K562 (cell line): ENCODE data around the gene LRRK2. TPM values are rescaled to one million over a fixed set of nuclear protein-coding genes. Genes with fewer than 3 reads are reported as not detected.
"Not testable (repeated sequence)": the region's sequence is repeated elsewhere in the genome, so short reads cannot be mapped to it uniquely, and the experiment has no call there.

ENCODE experiments used
- ATAC-seq: fragments of 200-7000 bp; cut with Tn5 transposase; 3 replicates; pipeline ENCODE4 v1.9.1; 2020; ENCODE audit warnings: moderate library complexity
- BruUV-seq: library from RNA; stranded (reverse); fragments of 400-500 nt; replicated peaks from 2 replicates; lab custom pipeline; 2021; lab: Mats Ljungman, UMichigan
- CTCF ChIA-PET: fragments of 300-600 bp; formaldehyde crosslinking; extraction: SDS; loops from one replicate; lab custom pipeline; 2021; ENCODE audit warnings: low intra/inter-chr PET ratio; lab: Yijun Ruan, JAX
- POLR2A ChIA-PET: fragments of 300-600, 350-650 bp; sonication (Branson Sonifier 250); formaldehyde crosslinking; extraction: SDS; loops from one replicate; lab custom pipeline; 2021; ENCODE audit warnings: antibody characterized with exemption, inconsistent platforms; lab: Yijun Ruan, JAX
- DNase-seq, 4 experiments: peaks; one replicate each; pipeline versions ENCODE4 v3.0.0 to v3.0.0-alpha.2; 2011 to 2018; ENCODE audit warnings: low spot score in 3 of 4, mixed read lengths in 3 of 4; ENCODE audit errors: extremely low read depth in 1 of 4
- FAIRE-seq: peaks from 2 replicates; lab custom pipeline; 2011; peaks lifted over from hg19 to GRCh38; lab: Jason Lieb, UNC
- H2AFZ ChIP-seq: 2 replicates; pipeline ENCODE4 v1.6.0; 2011; ENCODE audit warnings: low read depth, low read length, control low read depth, inconsistent platforms
- H3K27ac ChIP-seq: fragments of 200-600 bp; 3 replicates; pipeline ENCODE4 v1.8.0; 2011; ENCODE audit warnings: low read depth, mild to moderate bottlenecking, control low read depth, inconsistent platforms, low read length, moderate library complexity, mixed read lengths; ENCODE audit errors: extremely low read depth
- H3K27me3 ChIP-seq, 2 experiments: fragments of 300-600 bp in 1 of 2; 2 replicates in 1 of 2; 3 replicates in 1 of 2; pipeline versions ENCODE4 v1.6.0 to v1.8.0; 2011; ENCODE audit warnings: inconsistent platforms in 2 of 2, low read length in 2 of 2, mild to moderate bottlenecking in 1 of 2, mixed read lengths in 1 of 2, moderate library complexity in 1 of 2; ENCODE audit not compliant: control insufficient read depth in 2 of 2, insufficient read depth in 2 of 2
- H3K36me3 ChIP-seq: fragments of 300-600 bp; 3 replicates; pipeline ENCODE4 v1.8.0; 2011; ENCODE audit warnings: mild to moderate bottlenecking, low read length, inconsistent platforms; ENCODE audit not compliant: control insufficient read depth, insufficient read depth
- H3K4me1 ChIP-seq, 2 experiments: fragments of 200-600 bp in 1 of 2; replicated peaks in 1 of 2; 2 replicates in 1 of 2; 3 replicates in 1 of 2; pipeline versions ENCODE4 v1.5.1 to v1.8.0; 2011; ENCODE audit warnings: inconsistent platforms in 2 of 2, low read length in 2 of 2, mild to moderate bottlenecking in 1 of 2, mixed read lengths in 1 of 2, moderate library complexity in 1 of 2; ENCODE audit not compliant: control insufficient read depth in 2 of 2, insufficient read depth in 2 of 2
- H3K4me2 ChIP-seq: 2 replicates; pipeline ENCODE4 v1.6.1; 2011; ENCODE audit warnings: low read length, control low read depth, inconsistent platforms, mixed read lengths; ENCODE audit not compliant: insufficient read depth
- H3K4me3 ChIP-seq: fragments of 200-600 bp; sonication (generic), shearing (Covaris generic); 2 replicates; pipeline ENCODE4 v1.5.1; 2016; ENCODE audit warnings: control low read depth, inconsistent platforms
- H3K79me2 ChIP-seq: fragments of 200-600 bp; 3 replicates; pipeline ENCODE4 v1.8.0; 2011; ENCODE audit warnings: low read length, inconsistent platforms; ENCODE audit not compliant: control insufficient read depth, insufficient read depth
- H3K9ac ChIP-seq, 2 experiments: 2 replicates each; pipeline versions ENCODE4 v1.6.0 to v1.6.1; 2011; ENCODE audit warnings: low read depth in 2 of 2, low read length in 2 of 2, control low read depth in 1 of 2, inconsistent platforms in 1 of 2, mild to moderate bottlenecking in 1 of 2, mixed read lengths in 1 of 2; ENCODE audit not compliant: insufficient read depth in 1 of 2
- H3K9me1 ChIP-seq: one replicate; pipeline ENCODE4 v1.6.0; 2011; ENCODE audit warnings: inconsistent platforms, mild to moderate bottlenecking, low read length, moderate library complexity; ENCODE audit not compliant: control insufficient read depth, insufficient read depth
- H3K9me3 ChIP-seq: replicated peaks from 2 replicates; pipeline ENCODE4 v1.5.1; 2011; ENCODE audit warnings: low read depth, low read length, inconsistent platforms; ENCODE audit not compliant: control insufficient read depth, insufficient read depth
- H4K20me1 ChIP-seq: replicated peaks from 2 replicates; pipeline ENCODE4 v1.6.1; 2011; ENCODE audit warnings: low read length, inconsistent platforms, mixed read lengths; ENCODE audit not compliant: control insufficient read depth, insufficient read depth
- EP300 ChIP-seq: IDR thresholded peaks from 2 replicates; pipeline ENCODE4 v1.6.1; 2012; ENCODE audit warnings: low read length, improper control_type of control experiment
- ZNF146 ChIP-seq: IDR thresholded peaks from one replicate; pipeline ENCODE4 v1.6.1; 2018; ENCODE audit warnings: missing compliant biosample characterization; ENCODE audit not compliant: unreplicated experiment
- WGBS: fragments of 100-300 bp; shearing (Covaris generic); methylation state at CpG from one replicate; pipeline ENCODE4 v1.1.6; 2016; ENCODE audit warnings: low coverage, mixed read lengths; ENCODE audit not compliant: insufficient coverage; ENCODE audit errors: missing lambda C conversion rate; 5-methylcytosine and 5-hydroxymethylcytosine counted together
- in situ Hi-C: fragments of 300-500 bp; cut with MboI; formaldehyde crosslinking; loops from 4 replicates; pipeline ENCODE4 v1.15.0; 2018; ENCODE audit warnings: inconsistent platforms, mixed read lengths
- intact Hi-C: fragments of 100-400 bp; cut with micrococcal nuclease; formaldehyde crosslinking; loops from 2 replicates; pipeline ENCODE4 v1.14.2; 2022
- polyA plus RNA-seq, 8 experiments: library from polyadenylated mRNA; depleted of rRNA in 4 of 8; stranded (reverse) in 5 of 8; unstranded in 3 of 8; fragments of >200 nt; fragmentation: Nextera tagmentation in 2 of 8; fragmentation: Illumina TruSeq in 1 of 8; extraction: Ambion mirVana in 2 of 8; extraction: Trizol in 1 of 8; gene quantifications; 2 replicates each; pipeline versions ENCODE4 v1.2.1 to v1.2.3, GENCODE V29; 2011 to 2014; ENCODE audit warnings: inconsistent platforms in 1 of 8, missing spikeins in 1 of 8
- total RNA-seq, 7 experiments: library from RNA; depleted of rRNA in 6 of 7; stranded (reverse); fragments of >200 nt in 6 of 7; fragmentation: Illumina TruSeq in 2 of 7; extraction: Trizol in 2 of 7; gene quantifications; 2 replicates each; pipeline versions ENCODE4 v1.2.1 to v1.2.3, GENCODE V29; 2011 to 2021; ENCODE audit warnings: low replicate concordance in 1 of 7
- TF ChIP-seq, protein P1 (sequence below): fragments of 250-450 bp; sonication (Bioruptor Pico); IDR thresholded peaks from 2 replicates; pipeline ENCODE4 v1.4.0; 2020

The LRRK2 gene
- total and polyA plus RNA-seq, 9 of the 15 experiments (the other 6 are each of a cell fraction or from before 2014, with no cell fraction given), result 0.03 to 0.89 (median 0.31) TPM

DNA sequence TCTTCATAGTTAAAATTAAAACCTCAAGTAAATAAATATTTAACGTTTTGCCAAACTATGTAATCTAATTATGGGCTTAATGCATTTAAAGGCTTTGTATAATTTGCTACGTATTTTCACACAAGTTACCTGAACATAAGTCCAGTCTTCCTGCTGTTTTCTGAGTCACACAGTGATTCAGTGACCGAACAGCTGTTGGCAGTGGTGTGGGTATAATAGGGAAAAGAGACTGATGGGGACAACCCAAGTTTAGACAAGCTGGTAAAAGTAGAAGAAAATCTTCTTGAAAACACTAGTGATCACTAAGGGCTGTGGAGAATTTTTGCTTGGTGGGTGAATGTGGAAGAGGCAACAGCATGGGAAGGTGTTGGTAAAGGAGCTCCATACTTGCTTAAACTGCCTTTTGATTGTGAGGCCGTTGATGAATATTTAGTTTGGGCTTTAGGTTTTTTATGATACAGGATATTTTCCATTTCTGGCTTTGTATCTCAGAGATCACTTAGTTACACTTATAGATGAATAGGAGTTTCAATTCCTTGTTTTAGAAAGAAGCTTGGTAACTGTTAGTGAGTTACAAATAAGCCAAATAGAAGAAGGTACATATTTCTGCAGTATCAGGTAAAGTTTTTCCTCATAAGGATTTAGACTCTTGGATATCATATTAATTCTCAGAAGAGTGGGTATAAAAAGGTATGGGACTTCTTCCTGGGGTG lies 23.9 kb downstream of the LRRK2 start (continued):
- TF ChIP-seq, protein P1, sequence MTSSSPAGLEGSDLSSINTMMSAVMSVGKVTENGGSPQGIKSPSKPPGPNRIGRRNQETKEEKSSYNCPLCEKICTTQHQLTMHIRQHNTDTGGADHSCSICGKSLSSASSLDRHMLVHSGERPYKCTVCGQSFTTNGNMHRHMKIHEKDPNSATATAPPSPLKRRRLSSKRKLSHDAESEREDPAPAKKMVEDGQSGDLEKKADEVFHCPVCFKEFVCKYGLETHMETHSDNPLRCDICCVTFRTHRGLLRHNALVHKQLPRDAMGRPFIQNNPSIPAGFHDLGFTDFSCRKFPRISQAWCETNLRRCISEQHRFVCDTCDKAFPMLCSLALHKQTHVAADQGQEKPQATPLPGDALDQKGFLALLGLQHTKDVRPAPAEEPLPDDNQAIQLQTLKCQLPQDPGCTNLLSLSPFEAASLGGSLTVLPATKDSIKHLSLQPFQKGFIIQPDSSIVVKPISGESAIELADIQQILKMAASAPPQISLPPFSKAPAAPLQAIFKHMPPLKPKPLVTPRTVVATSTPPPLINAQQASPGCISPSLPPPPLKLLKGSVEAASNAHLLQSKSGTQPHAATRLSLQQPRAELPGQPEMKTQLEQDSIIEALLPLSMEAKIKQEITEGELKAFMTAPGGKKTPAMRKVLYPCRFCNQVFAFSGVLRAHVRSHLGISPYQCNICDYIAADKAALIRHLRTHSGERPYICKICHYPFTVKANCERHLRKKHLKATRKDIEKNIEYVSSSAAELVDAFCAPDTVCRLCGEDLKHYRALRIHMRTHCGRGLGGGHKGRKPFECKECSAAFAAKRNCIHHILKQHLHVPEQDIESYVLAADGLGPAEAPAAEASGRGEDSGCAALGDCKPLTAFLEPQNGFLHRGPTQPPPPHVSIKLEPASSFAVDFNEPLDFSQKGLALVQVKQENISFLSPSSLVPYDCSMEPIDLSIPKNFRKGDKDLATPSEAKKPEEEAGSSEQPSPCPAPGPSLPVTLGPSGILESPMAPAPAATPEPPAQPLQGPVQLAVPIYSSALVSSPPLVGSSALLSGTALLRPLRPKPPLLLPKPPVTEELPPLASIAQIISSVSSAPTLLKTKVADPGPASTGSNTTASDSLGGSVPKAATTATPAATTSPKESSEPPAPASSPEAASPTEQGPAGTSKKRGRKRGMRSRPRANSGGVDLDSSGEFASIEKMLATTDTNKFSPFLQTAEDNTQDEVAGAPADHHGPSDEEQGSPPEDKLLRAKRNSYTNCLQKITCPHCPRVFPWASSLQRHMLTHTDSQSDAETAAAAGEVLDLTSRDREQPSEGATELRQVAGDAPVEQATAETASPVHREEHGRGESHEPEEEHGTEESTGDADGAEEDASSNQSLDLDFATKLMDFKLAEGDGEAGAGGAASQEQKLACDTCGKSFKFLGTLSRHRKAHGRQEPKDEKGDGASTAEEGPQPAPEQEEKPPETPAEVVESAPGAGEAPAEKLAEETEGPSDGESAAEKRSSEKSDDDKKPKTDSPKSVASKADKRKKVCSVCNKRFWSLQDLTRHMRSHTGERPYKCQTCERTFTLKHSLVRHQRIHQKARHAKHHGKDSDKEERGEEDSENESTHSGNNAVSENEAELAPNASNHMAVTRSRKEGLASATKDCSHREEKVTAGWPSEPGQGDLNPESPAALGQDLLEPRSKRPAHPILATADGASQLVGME (CRISPR knock-in tag), result no peak
- TF ChIP-seq EP300, result no peak

DNA sequence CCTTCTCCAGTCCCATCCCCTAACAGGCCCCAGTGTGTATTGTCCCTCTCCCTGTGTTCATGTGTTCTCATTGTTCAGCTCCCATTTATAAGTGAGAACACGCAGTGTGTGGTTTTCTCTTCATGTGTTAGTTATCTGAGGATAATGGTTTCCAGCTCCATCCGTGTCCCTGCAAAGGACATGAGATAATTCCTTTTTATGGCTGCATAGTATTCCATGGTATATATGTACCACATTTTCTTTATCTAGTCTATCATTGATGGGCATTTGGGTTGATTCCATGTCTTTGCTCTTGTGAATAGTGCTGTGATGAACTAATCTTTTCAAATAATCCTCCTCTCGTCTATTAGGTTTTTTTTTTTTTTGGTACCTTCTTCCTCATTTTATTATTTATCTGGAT lies 25.9 kb downstream of the LRRK2 start:
- H3K4me3 ChIP-seq, H3K9me1 ChIP-seq, H2AFZ ChIP-seq, H3K9ac ChIP-seq, H3K36me3 ChIP-seq, H3K27ac ChIP-seq, BruUV-seq, POLR2A ChIA-PET, H3K4me1 ChIP-seq, H4K20me1 ChIP-seq, ATAC-seq, CTCF ChIA-PET, H3K79me2 ChIP-seq: not testable (repeated sequence)
- WGBS, result 5% methylated on average over 3 of the region's 3 CpGs
- TF ChIP-seq ZNF146 (CRISPR knock-in tag), result peak; percentile 43
- TF ChIP-seq, all 486 proteins: peak for 1; not testable (repeated sequence) for 485
- H3K27me3 ChIP-seq, H3K9me3 ChIP-seq, FAIRE-seq, H3K4me2 ChIP-seq, in situ Hi-C loops, intact Hi-C loops, DNase-seq: not testable (repeated sequence)
